ENCODE measurements around the gene FZD2.

DNA sequence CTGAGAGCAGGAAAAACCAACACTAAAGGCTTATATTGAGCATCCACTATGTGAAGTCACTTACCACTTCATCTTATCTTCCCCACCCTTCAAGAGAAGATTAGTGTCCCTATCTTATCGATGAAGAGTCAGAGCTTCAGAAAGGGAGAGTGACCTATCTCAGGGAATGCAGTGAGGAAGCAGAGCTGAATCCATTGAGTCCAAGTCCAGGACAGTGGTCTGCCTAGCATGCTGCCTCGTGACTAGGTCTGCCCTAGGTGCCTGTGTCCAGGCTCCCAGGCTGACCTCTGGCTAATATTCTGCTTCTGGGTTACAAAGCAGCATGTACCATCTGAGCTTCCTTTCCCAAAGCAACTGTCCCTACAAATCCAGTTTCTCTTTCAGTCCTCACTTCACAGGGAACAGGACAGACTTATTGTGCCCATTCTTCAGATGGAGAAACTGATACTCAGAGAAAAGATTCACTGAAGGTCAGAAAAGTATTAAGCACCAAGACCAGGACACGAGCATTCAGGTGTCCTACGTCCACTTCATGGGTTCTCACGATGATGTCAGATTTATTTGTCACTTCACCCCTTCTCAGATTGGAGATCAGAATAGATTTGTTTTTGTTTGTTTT lies 13.3 kb upstream of the FZD2 start:
- TF ChIP-seq, protein P1, sequence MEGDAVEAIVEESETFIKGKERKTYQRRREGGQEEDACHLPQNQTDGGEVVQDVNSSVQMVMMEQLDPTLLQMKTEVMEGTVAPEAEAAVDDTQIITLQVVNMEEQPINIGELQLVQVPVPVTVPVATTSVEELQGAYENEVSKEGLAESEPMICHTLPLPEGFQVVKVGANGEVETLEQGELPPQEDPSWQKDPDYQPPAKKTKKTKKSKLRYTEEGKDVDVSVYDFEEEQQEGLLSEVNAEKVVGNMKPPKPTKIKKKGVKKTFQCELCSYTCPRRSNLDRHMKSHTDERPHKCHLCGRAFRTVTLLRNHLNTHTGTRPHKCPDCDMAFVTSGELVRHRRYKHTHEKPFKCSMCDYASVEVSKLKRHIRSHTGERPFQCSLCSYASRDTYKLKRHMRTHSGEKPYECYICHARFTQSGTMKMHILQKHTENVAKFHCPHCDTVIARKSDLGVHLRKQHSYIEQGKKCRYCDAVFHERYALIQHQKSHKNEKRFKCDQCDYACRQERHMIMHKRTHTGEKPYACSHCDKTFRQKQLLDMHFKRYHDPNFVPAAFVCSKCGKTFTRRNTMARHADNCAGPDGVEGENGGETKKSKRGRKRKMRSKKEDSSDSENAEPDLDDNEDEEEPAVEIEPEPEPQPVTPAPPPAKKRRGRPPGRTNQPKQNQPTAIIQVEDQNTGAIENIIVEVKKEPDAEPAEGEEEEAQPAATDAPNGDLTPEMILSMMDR (IDR thresholded peaks at IDR 0.05; ENCODE audit: low read length) = no peak
- no peak for TF ChIP-seq EZH2 (optimal IDR thresholded peaks at IDR 0.05; ENCODE audit: low read depth, low read length)
